Astrocyte (in vitro differentiated cells and primary cell): ENCODE data around the gene ADAMTS17.

ENCODE experiments used
- CTCF ChIP-seq: IDR thresholded peaks from 2 replicates; pipeline ENCODE4 v1.5.1; 2011; ENCODE audit warnings: low read depth, mild to moderate bottlenecking, inconsistent platforms, low read length, moderate library complexity; ENCODE audit not compliant: insufficient read depth
- EZH2 ChIP-seq: IDR thresholded peaks from 2 replicates; pipeline ENCODE4 v1.6.1; 2012; ENCODE audit warnings: mild to moderate bottlenecking, low read length, inconsistent platforms; ENCODE audit not compliant: insufficient read depth

DNA sequence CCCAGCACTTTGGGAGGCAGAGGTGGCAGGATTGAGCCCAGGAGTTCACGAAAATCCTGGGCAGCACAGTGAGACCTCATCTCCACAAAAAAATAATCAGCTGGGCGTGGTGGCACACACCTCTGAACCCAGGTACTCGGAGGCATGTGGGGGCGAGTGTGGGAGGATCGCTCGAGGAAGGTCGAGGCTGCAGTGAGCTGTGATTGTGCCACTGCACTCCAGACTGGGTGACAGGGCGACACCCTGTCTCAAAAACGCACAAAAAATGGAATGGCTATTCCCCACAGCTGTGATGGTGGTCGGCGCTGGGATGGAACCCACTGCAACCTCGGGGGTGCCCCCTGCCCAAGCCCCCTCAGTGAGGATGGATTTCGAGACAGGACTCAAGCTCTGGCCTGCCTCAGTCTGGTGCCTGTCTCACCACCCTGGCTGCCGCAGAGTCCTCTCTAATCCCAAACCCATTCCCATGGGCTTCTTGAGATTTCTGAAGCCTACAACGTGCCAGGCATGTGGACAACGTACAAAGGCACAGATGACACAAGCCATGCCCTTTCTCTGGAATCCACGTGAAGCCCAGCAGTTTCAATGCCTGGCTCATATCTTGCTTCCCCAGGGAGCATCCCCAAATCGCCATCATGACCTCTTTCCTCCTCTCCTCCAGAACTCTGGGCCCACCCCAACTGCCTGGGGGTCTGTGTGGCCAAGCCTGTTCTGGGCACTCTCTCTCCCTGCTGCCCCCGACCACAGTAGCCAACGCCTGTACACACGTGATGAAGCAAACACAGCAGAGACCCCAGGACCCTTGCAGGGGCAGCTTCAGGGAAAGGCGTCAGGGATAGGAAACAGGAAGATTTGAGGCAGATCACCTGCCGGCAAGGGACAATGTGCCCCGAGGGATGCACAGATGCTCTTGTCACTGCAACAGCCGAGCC is 32.4 kb downstream of the ADAMTS17 start:
- no peak for TF ChIP-seq CTCF
- no peak for TF ChIP-seq EZH2
